Suprapubic skin (tissue), 4 donors: ENCODE data around the gene DGKH.

Experiments
- POLR2A ChIP-seq, 2 donors: fragments of 450-650 bp; IDR thresholded peaks; one replicate each; pipeline ENCODE4 v1.6.1; 2017; ENCODE audit warnings: antibody characterized with exemption in 2 of 2, mild to moderate bottlenecking in 2 of 2, moderate library complexity in 2 of 2
- POLR2AphosphoS5 ChIP-seq, 3 donors: sonication (generic); formaldehyde crosslinking; IDR thresholded peaks; one replicate each; pipeline ENCODE4 v1.6.1; 2017; ENCODE audit warnings: antibody characterized with exemption in 3 of 3
- TF ChIP-seq, protein P1 (sequence below), 2 donors: fragments of 200-600 bp in 1 of 2; fragments of 450-650 bp in 1 of 2; sonication (generic) in 1 of 2; IDR thresholded peaks; one replicate each; pipeline ENCODE4 v1.5.1; 2016 to 2019; ENCODE audit warnings: antibody characterized with exemption in 2 of 2, mild to moderate bottlenecking in 1 of 2, moderate library complexity in 1 of 2

- TF ChIP-seq, protein P1, sequence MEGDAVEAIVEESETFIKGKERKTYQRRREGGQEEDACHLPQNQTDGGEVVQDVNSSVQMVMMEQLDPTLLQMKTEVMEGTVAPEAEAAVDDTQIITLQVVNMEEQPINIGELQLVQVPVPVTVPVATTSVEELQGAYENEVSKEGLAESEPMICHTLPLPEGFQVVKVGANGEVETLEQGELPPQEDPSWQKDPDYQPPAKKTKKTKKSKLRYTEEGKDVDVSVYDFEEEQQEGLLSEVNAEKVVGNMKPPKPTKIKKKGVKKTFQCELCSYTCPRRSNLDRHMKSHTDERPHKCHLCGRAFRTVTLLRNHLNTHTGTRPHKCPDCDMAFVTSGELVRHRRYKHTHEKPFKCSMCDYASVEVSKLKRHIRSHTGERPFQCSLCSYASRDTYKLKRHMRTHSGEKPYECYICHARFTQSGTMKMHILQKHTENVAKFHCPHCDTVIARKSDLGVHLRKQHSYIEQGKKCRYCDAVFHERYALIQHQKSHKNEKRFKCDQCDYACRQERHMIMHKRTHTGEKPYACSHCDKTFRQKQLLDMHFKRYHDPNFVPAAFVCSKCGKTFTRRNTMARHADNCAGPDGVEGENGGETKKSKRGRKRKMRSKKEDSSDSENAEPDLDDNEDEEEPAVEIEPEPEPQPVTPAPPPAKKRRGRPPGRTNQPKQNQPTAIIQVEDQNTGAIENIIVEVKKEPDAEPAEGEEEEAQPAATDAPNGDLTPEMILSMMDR (IDR thresholded peaks at IDR 0.05) = no peak
- TF ChIP-seq POLR2AphosphoS5 (IDR thresholded peaks at IDR 0.05) (no peak), POLR2A (IDR thresholded peaks at IDR 0.05) (no peak)
Measured at GRCh38 chr13:42001580-42001979, 46.9 kb upstream of the DGKH start.
